PFSK-1 (cell line): ENCODE measurements around the gene AMBRA1.

Experiments used
- FOXP2 ChIP-seq: optimal IDR thresholded peaks from 2 replicates; pipeline ENCODE3; 2011; ENCODE audit warnings: borderline replicate concordance, control low read depth, inconsistent platforms; ENCODE audit not compliant: insufficient read depth; ENCODE audit errors: extremely low read length, extremely low read depth
- POLR2AphosphoS5 ChIP-seq: IDR thresholded peaks from 2 replicates; pipeline ENCODE4 v1.6.1; 2012; ENCODE audit warnings: low read depth, mild to moderate bottlenecking, control low read depth, low read length, moderate library complexity
- SIN3A ChIP-seq: IDR thresholded peaks from 2 replicates; pipeline ENCODE4 v1.6.1; 2012; ENCODE audit warnings: mild to moderate bottlenecking, low read length, moderate library complexity, borderline replicate concordance; ENCODE audit not compliant: insufficient read depth
- TAF1 ChIP-seq: IDR thresholded peaks from 2 replicates; pipeline ENCODE4 v1.6.1; 2012; ENCODE audit warnings: low read length, control low read depth, borderline replicate concordance; ENCODE audit not compliant: insufficient read depth
- TF ChIP-seq, protein P1 (sequence below), 2 experiments: IDR thresholded peaks; 2 replicates each; pipeline versions ENCODE4 v1.6.1 to v1.8.0; 2011 to 2012; ENCODE audit warnings: low read depth in 2 of 2, low read length in 2 of 2, control low read depth in 1 of 2, inconsistent platforms in 1 of 2, mild to moderate bottlenecking in 1 of 2, moderate library complexity in 1 of 2; ENCODE audit not compliant: insufficient read depth in 1 of 2

DNA sequence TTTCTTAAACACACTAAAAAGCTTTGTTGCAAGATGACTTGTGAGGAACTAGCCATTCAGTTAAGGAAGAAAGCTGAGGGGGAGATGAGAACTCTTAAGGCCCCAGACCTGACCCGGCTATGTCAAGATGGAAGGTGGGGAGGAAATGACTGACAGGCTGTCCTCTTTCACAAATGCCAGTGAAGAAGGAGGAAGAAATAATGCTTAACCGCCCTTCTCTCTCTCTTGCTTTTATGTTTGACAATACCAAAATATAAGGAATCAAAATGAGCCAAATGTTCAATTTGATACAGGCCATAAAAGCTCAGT lies 87.4 kb downstream of the AMBRA1 start:
- TF ChIP-seq, protein P1, sequence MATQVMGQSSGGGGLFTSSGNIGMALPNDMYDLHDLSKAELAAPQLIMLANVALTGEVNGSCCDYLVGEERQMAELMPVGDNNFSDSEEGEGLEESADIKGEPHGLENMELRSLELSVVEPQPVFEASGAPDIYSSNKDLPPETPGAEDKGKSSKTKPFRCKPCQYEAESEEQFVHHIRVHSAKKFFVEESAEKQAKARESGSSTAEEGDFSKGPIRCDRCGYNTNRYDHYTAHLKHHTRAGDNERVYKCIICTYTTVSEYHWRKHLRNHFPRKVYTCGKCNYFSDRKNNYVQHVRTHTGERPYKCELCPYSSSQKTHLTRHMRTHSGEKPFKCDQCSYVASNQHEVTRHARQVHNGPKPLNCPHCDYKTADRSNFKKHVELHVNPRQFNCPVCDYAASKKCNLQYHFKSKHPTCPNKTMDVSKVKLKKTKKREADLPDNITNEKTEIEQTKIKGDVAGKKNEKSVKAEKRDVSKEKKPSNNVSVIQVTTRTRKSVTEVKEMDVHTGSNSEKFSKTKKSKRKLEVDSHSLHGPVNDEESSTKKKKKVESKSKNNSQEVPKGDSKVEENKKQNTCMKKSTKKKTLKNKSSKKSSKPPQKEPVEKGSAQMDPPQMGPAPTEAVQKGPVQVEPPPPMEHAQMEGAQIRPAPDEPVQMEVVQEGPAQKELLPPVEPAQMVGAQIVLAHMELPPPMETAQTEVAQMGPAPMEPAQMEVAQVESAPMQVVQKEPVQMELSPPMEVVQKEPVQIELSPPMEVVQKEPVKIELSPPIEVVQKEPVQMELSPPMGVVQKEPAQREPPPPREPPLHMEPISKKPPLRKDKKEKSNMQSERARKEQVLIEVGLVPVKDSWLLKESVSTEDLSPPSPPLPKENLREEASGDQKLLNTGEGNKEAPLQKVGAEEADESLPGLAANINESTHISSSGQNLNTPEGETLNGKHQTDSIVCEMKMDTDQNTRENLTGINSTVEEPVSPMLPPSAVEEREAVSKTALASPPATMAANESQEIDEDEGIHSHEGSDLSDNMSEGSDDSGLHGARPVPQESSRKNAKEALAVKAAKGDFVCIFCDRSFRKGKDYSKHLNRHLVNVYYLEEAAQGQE (IDR thresholded peaks at IDR 0.05; ENCODE audit: insufficient read depth in 1 of 2, low read depth in 2 of 2, low read length in 2 of 2) = no peak
- TF ChIP-seq POLR2AphosphoS5 = no peak
- TF ChIP-seq SIN3A = no peak
- no peak for TF ChIP-seq TAF1
- no peak for TF ChIP-seq FOXP2
